Kidney epithelial cell (primary cell): ENCODE data around the gene DYRK1A. TPM values are rescaled to one million over a fixed set of nuclear protein-coding genes. Genes with fewer than 3 reads are reported as not detected.

ENCODE experiments used
- DNase-seq: peaks from one replicate; pipeline ENCODE4 v3.0.0-alpha.2; 2010; ENCODE audit warnings: low read depth
- H3K27me3 ChIP-seq: 2 replicates; pipeline ENCODE4 v1.6.0; 2011; ENCODE audit warnings: low read length; ENCODE audit not compliant: control insufficient read depth, insufficient read depth
- H3K36me3 ChIP-seq: 2 replicates; pipeline ENCODE4 v1.5.1; 2011; ENCODE audit warnings: low read length; ENCODE audit not compliant: control insufficient read depth, insufficient read depth
- H3K4me3 ChIP-seq: 2 replicates; pipeline ENCODE4 v1.5.1; 2011; ENCODE audit warnings: low read depth, mild to moderate bottlenecking, control low read depth, low read length
- total RNA-seq: library from RNA; depleted of rRNA; stranded (reverse); fragments of >200 nt; gene quantifications from 2 replicates; pipeline ENCODE4 v1.2.3, GENCODE V29; 2015
- TF ChIP-seq, protein P1 (sequence below): IDR thresholded peaks from 2 replicates; pipeline ENCODE4 v1.5.1; 2011; ENCODE audit warnings: mild to moderate bottlenecking, moderate library complexity, low read length, control low read depth, inconsistent platforms; ENCODE audit not compliant: insufficient read depth, poor library complexity, severe bottlenecking

DYRK1A gene
- total RNA-seq, 1 donor from 2014 or later = 53.1 TPM

DNA sequence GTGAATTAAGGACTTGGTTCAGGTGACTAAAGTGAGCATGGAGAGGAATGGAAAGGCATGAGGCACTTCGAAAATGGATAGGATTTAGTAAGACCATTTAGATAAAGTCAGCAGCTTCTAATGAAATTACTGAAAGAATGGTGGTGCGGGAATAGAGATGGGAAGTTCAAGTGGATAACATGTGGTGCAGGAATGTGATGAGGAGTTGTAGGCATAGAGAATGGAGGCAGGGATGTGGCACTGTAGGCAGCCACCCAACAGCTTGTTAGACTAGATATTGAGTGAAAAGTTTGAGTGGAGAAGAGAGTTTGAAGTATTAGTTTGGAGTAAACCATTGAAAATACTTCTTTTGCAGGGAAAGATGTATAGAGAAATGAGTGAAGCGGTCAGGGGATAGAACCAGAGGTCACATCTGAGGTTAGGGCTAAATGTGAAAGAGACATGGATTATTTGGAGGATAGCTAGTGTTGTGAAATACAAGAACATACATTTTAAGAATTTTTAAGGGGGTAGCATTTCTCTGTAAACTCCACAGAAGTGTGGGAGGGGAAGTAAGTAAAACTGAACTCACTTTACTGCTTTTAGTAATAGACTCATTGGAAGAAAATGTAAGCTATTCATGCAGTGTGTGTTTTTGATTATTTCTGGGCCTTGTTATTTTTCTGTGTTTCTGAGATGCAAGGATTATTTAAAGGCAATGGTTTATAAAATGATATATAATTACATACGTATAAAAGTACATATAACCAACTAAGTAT, 46.2 kb downstream of the DYRK1A start:
- Histone ChIP-seq H3K27me3 (no peaks in the 10 kb centered on the region), H3K36me3 (no peaks in the 10 kb centered on the region), H3K4me3 (no peak overlapping the region)
- no peak for DNase-seq
- TF ChIP-seq, protein P1, sequence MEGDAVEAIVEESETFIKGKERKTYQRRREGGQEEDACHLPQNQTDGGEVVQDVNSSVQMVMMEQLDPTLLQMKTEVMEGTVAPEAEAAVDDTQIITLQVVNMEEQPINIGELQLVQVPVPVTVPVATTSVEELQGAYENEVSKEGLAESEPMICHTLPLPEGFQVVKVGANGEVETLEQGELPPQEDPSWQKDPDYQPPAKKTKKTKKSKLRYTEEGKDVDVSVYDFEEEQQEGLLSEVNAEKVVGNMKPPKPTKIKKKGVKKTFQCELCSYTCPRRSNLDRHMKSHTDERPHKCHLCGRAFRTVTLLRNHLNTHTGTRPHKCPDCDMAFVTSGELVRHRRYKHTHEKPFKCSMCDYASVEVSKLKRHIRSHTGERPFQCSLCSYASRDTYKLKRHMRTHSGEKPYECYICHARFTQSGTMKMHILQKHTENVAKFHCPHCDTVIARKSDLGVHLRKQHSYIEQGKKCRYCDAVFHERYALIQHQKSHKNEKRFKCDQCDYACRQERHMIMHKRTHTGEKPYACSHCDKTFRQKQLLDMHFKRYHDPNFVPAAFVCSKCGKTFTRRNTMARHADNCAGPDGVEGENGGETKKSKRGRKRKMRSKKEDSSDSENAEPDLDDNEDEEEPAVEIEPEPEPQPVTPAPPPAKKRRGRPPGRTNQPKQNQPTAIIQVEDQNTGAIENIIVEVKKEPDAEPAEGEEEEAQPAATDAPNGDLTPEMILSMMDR = no peak

DNA sequence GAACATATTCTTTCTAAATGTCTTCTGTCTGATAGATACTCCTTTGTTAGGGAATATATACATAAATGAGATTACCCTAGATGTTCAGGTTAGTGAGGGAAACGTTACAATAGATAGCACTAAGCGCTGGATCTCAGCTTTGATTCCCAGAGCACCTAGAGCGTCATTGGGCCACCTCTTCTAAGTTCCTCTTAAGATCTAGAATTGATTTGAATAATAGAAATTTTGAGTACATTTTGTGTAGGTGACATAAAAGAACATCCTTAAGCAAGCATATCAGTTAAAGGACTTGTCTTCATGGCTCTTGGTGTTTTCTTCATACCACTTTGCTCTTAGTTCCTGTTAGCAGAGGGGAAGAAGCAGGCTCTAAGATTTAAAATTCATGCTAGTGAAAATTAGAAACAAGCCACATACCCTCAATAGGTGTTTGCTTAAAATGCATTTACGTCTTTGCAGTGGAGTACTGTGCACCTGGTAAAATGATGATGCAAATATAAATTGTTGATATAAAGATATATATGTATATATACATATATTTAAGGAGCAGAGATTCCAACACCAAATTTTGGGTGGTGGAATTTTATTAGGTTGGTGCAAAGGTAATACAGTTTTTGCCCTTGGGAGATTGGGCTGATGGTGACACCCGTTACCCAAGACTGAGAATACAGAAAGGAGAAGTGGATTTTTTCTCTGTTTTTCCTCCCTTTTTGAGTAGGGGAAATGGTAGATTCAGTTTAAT, 47.1 kb downstream of the DYRK1A start:
- DNase-seq = no peak
- TF ChIP-seq, protein P1 = no peak
- H3K36me3 ChIP-seq = no peaks in the 10 kb centered on the region
- no peaks in the 10 kb centered on the region for H3K27me3 ChIP-seq
- no peak overlapping the region for H3K4me3 ChIP-seq

DNA sequence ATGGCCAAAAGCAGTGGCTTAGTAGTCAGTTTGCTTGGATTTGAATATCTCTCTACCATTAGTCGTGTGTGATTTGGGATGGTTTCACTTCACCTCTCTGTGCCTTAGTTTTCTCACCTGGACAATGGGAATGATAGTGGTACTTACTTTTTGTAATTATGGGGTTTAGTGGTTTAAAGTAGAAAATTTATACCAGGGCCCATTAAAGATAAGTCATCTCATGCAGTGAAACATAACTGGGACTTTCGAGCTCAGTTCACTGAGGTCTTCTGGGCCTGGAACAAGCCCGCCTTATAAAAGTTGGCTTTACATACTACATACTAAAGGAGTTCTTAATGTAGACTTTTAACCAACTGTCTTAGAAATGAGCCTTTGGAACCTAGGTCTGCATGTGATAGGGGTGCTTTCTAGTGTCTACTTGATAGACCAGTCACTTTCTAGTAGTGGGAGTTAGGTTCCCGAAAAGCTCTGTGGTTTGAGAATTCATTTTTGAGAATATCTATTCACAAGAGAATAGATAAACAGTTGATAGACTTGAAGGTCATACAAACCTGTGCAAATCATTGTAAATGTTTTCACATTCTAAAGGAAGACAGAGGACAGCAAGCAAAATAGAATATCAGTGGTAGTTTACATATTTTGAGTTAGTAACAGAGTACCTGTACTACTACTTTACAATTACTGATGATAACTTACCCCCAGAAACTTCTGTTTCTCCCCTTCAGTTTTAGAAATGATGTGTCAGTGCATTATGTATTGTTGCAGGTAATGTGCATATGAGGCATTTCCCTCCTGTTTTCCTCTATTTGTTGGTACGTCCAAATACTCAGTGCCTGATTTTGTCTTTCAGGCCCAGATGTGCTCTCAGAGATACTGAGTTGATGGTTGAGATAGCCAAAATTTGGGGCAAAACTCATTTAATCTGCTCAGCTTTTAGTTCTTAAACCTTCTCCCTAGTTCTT, 48.0 kb downstream of the DYRK1A start:
- no peak for DNase-seq
- H3K36me3 ChIP-seq = no peaks in the 10 kb centered on the region
- H3K27me3 ChIP-seq = no peaks in the 10 kb centered on the region
- TF ChIP-seq, protein P1 = no peak
- H3K4me3 ChIP-seq = no peak overlapping the region

DNA sequence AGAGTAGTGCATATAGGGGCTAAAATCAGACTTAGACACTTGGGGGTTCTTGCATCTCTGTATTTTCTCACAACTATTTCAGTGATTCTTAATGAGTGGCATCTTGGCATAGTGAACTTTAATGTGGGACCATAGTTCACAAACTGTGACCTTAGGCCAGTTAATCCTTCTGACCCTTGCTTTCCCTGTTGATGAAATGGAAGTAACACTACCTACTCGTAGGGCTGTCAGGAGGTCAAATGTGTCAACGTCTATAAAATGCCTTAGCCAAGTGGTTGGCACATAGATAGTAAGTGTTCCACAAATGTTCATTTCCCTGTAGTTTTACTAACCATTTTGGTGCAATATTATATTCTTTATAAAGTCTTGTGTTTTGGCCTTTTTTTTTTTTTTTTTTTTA, 49.4 kb downstream of the DYRK1A start:
- Histone ChIP-seq H3K36me3 (no peaks in the 10 kb centered on the region), H3K27me3 (no peaks in the 10 kb centered on the region), H3K4me3 (no peak overlapping the region)
- TF ChIP-seq, protein P1 = no peak
- DNase-seq = no peak

DNA sequence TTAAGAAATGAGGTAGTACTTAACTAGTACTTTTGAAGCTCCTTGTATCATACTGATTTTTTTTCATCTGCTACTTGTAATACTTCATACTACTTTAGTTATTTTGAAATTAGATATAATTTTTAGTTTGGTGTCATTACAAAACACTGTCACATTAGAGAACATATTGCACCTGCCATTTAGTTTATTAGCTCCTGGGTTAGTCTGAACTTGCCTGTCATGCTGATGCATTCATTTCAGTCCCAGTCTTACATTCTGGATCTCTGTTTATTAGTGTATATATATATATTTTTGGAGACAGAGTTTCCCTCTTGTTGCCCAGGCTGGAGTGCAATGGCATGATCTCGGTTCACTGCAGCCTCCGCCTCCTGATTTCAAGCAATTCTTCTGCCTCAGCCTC, 50.3 kb downstream of the DYRK1A start:
- H3K4me3 ChIP-seq = no peak overlapping the region
- DNase-seq = no peak
- TF ChIP-seq, protein P1 = no peak
- no peaks in the 10 kb centered on the region for H3K27me3 ChIP-seq
- H3K36me3 ChIP-seq = no peaks in the 10 kb centered on the region
